Measurements from ENCODE around the gene INTS11. TPM values are rescaled to one million over a fixed set of nuclear protein-coding genes. Genes with fewer than 3 reads are reported as not detected.

Gene INTS11
- total RNA-seq (100 TPM), polyA plus RNA-seq (ENCODE audit: insufficient read depth, low read depth, low replicate concordance) (73.6 TPM)
- long read RNA-seq, donor 1, transcript INTS11-205 (4 exons, 1,104 nt), result major isoform, 11 of 17 reads
- long read RNA-seq, donor 1, transcript INTS11-208 (17 exons, 2,148 nt), result minor isoform, 5 of 17 reads
- long read RNA-seq, donor 1, partial matches to known transcripts, result 0 of 17 reads
- long read RNA-seq, donor 1, other reads (novel, unspliced or antisense), result 0 of 17 reads
- long read RNA-seq, donor 2, transcript INTS11-205 (4 exons, 1,104 nt), result major isoform, 6 of 14 reads
- long read RNA-seq, donor 2, transcript INTS11-208 (17 exons, 2,148 nt), result major isoform, 6 of 14 reads
- long read RNA-seq, donor 2, partial matches to known transcripts, result 0 of 14 reads
- long read RNA-seq, donor 2, other reads (novel, unspliced or antisense), result 0 of 14 reads
- long read RNA-seq, donor 3, transcript INTS11-205 (4 exons, 1,104 nt), result minor isoform, 7 of 28 reads
- long read RNA-seq, donor 3, transcript INTS11-208 (17 exons, 2,148 nt), result major isoform, 9 of 28 reads
- long read RNA-seq, donor 3, partial matches to known transcripts, result 7 of 28 reads
- long read RNA-seq, donor 3, other reads (novel, unspliced or antisense), result 0 of 28 reads
- long read RNA-seq, donor 4, transcript INTS11-208 (17 exons, 2,148 nt), result major isoform, 5 of 29 reads
- long read RNA-seq, donor 4, partial matches to known transcripts, result 0 of 29 reads
- long read RNA-seq, donor 4, other reads (novel, unspliced or antisense), result 19 of 29 reads
- long read RNA-seq, donor 5, partial matches to known transcripts, result 0 of 1 reads
- long read RNA-seq, donor 5, other reads (novel, unspliced or antisense), result 0 of 1 reads
- long read RNA-seq, donor 6, partial matches to known transcripts, result 0 of 7 reads
- long read RNA-seq, donor 6, other reads (novel, unspliced or antisense), result 0 of 7 reads
- long read RNA-seq, donor 7, transcript INTS11-208 (17 exons, 2,148 nt), result major isoform, 34 of 59 reads
- long read RNA-seq, donor 7, partial matches to known transcripts, result 14 of 59 reads
- long read RNA-seq, donor 7, other reads (novel, unspliced or antisense), result 8 of 59 reads
- long read RNA-seq, donor 8, transcript INTS11-208 (17 exons, 2,148 nt), result minor isoform, 7 of 20 reads
- long read RNA-seq, donor 8, transcript INTS11-205 (4 exons, 1,104 nt), result major isoform, 8 of 20 reads
- long read RNA-seq, donor 8, partial matches to known transcripts, result 0 of 20 reads
- long read RNA-seq, donor 8, other reads (novel, unspliced or antisense), result 0 of 20 reads
- long read RNA-seq, donor 9, transcript INTS11-205 (4 exons, 1,104 nt), result major isoform, 7 of 15 reads
- long read RNA-seq, donor 9, transcript INTS11-208 (17 exons, 2,148 nt), result major isoform, 7 of 15 reads
- long read RNA-seq, donor 9, partial matches to known transcripts, result 0 of 15 reads
- long read RNA-seq, donor 9, other reads (novel, unspliced or antisense), result 0 of 15 reads
- long read RNA-seq, donor 10, transcript INTS11-205 (4 exons, 1,104 nt), result major isoform, 8 of 20 reads
- long read RNA-seq, donor 10, partial matches to known transcripts, result 0 of 20 reads
- long read RNA-seq, donor 10, other reads (novel, unspliced or antisense), result 0 of 20 reads

DNA sequence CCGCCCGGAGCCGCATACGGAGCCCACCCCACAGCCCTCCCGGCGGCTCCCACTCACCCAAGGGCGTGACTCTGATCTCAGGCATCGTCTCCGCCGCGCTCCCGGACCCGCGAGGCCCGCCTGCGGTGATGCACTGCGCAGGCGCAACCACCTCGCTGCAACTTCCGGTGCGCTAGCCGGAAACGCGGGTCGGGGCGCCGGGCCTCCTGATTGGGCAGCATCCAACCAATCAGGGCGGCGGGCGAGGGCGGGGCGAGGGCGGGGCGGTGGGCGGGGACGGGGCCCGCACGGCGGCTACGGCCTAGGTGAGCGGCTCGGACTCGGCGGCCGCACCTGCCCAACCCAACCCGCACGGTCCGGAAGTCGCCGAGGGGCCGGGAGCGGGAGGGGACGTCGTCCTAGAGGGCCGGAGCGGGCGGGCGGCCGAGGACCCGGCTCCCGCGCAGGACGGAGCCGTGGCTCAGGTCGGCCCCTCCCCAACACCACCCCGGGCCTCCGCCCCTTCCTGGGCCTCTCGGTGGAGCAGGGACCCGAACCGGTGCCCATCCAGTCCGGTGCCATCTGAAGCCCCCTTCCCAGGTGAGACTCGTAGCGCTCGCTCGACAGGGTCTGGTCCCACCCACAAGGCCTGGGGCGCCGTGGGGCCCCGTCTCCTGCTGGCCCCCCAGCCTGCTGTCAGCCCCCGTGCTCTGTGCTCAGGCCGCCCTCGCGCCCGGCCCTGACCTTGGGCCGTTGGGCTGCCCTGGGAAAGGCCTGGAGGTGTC is at the start of gene INTS11, which contains the start of gene CPTP:
Gene INTS11 (minus strand): TSS at position 137 of the 764 bp plus-strand sequence. CDS start 52 bp downstream, at position 85.
Gene CPTP (plus strand): TSS at position 279 of the 764 bp plus-strand sequence. CDS start 2,109 bp downstream, outside the sequence.
- FAIRE-seq, result no peak
- peak within 1 kb of the TSS; percentile 53 to 82 (median 60) for H3K4me3 ChIP-seq (ENCODE audit: low read length in 3 of 3)
- peak; percentile 92 to 99 (median 96) for DNase-seq
- H3K4me1 ChIP-seq (ENCODE audit: control insufficient read depth in 2 of 3, insufficient read depth in 2 of 3, low read depth in 1 of 3, low read length in 3 of 3), result peaks cover 0 to 23% (median 11%) of the 10 kb centered on the region in 3 donors
- peaks cover 0 to 2% (median 0%) of the 10 kb centered on the region in 3 donors for H3K36me3 ChIP-seq (ENCODE audit: control insufficient read depth in 2 of 3, insufficient read depth in 3 of 3, low read length in 3 of 3)
- H3K27ac ChIP-seq (ENCODE audit: low read depth in 2 of 2, low read length in 2 of 2), result peak within 1 kb of the TSS; percentile 89
- TF ChIP-seq, protein P1, sequence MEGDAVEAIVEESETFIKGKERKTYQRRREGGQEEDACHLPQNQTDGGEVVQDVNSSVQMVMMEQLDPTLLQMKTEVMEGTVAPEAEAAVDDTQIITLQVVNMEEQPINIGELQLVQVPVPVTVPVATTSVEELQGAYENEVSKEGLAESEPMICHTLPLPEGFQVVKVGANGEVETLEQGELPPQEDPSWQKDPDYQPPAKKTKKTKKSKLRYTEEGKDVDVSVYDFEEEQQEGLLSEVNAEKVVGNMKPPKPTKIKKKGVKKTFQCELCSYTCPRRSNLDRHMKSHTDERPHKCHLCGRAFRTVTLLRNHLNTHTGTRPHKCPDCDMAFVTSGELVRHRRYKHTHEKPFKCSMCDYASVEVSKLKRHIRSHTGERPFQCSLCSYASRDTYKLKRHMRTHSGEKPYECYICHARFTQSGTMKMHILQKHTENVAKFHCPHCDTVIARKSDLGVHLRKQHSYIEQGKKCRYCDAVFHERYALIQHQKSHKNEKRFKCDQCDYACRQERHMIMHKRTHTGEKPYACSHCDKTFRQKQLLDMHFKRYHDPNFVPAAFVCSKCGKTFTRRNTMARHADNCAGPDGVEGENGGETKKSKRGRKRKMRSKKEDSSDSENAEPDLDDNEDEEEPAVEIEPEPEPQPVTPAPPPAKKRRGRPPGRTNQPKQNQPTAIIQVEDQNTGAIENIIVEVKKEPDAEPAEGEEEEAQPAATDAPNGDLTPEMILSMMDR (IDR thresholded peaks at IDR 0.05; ENCODE audit: borderline replicate concordance, extremely low read depth, insufficient read depth), result no peak
- H3K9me3 ChIP-seq (ENCODE audit: control insufficient read depth in 2 of 3, insufficient read depth in 1 of 3, low read length in 3 of 3), result no peaks in the 10 kb centered on the region
- peak within 1 kb of the TSS; percentile 29 to 85 (median 44) for H3K9ac ChIP-seq (ENCODE audit: low read length in 3 of 3)
- H3K27me3 ChIP-seq (ENCODE audit: control insufficient read depth, insufficient read depth, low read length), result no peaks in the 10 kb centered on the region
- intact Hi-C loops (cut with DNase I), result no loop called here

DNA sequence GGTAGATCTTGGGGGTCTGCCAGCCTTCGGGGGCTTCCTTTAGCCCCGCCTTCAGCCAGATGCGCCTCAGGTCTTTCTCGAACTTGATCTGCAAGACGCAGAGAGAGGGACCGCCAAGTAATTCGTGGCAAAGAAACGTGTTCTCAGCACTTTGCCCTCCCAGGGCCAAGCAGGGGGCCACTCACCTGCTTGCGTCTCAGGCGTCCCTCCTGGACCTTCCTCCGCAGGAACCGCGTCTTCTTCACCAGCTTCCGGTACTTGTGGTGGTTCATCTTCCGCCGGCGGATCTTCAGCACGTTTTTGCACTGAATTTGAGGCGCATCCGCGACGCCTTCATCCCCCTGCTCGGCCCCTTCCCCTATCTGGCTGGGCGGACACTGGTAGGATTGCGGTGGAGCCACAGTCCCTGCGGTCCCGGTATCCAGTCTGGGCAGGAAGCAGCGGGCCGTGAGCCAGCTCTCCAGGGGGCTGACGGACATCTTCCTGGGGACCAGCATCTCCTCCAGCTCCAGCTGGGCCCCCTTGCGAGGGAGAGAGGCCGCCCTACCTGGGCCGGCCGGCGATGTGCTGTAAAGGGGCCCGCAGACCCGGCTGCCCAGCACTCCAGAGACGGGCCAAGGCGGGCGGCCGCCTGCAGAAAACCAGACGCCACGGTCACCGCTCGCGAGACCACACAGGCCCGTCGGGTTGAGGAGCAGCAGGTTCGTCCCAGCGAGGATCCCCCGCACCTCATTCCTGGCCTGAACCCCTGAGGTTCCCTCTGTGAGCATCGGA is 49.5 kb upstream of the INTS11 start:
- Histone ChIP-seq H3K27ac (ENCODE audit: low read depth in 2 of 2, low read length in 2 of 2) (peak overlapping the region in 1 of 2 donors; percentile 90), H3K9ac (ENCODE audit: low read length in 3 of 3) (peak overlapping the region in 2 of 3 donors; percentile 39 to 84), H3K36me3 (ENCODE audit: control insufficient read depth in 2 of 3, insufficient read depth in 3 of 3, low read length in 3 of 3) (no peaks in the 10 kb centered on the region), H3K9me3 (ENCODE audit: control insufficient read depth in 2 of 3, insufficient read depth in 1 of 3, low read length in 3 of 3) (no peaks in the 10 kb centered on the region), H3K27me3 (ENCODE audit: control insufficient read depth, insufficient read depth, low read length) (no peaks in the 10 kb centered on the region), H3K4me1 (ENCODE audit: control insufficient read depth in 2 of 3, insufficient read depth in 2 of 3, low read depth in 1 of 3, low read length in 3 of 3) (peaks cover 0 to 19% (median 0%) of the 10 kb centered on the region in 3 donors), H3K4me3 (ENCODE audit: low read length in 3 of 3) (peak overlapping the region; percentile 71 to 80 (median 77))
- intact Hi-C loops (cut with DNase I), result no loop called here
- TF ChIP-seq, protein P1 (IDR thresholded peaks at IDR 0.05; ENCODE audit: borderline replicate concordance, extremely low read depth, insufficient read depth), result no peak
- DNase-seq (peak in 2 of 5 donors; percentile 58 to 85), FAIRE-seq (no peak)
